Left forelimb (tissue), 1 donor: ENCODE data around the gene MYH15.

Source experiments
- DNase-seq: peaks from one replicate; pipeline ENCODE4 v3.0.0-alpha.2; 2018; ENCODE audit warnings: low spot score

MYH15 gene

DNA sequence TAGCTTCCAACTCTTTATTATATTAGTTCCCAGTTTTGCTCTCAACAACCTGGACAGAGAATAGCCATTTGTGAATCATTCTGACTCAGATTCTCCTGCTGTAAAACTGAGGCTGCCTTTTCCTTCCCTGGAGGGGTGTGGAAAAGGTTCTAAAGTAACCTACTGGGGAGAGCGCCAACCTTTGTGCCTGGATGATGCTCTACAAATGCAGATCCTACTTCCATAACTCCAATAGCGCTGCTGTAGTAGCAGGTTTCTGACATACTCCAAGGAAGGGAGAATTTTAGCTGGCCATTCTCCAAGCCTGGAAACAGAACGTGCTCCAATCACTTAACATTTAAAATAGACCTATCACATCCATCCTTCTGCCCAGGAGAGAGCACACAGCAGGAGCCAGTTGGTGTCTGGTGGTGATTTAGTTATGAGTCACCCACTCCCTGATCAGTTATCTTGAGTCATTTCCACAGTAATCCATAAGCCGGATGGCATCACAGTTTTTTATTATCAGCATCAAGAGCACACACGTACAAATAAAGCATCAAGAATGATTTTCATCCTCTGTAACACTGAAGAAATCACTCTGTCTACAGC lies 38.3 kb downstream of the MYH15 start:
- no peak for DNase-seq

DNA sequence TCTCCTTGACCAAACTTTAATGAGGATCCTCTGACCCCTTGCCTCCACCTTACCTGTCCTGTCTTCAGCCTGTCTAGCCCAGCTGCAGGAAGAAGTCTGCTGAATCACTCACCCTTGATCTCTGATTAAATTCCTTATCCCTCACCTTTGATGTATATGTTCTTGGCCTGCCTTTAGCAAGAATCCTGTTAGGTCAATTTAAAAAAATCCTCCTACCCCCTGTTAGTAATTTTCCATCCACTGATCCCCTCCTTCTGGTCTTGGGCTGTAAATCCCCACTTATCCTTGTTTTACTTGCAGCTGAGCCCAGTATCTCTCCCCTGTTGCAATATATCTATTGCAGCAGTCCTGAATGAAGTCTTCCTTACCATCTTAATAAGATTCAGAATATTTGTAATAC lies 39.0 kb downstream of the MYH15 start:
- DNase-seq, result no peak

DNA sequence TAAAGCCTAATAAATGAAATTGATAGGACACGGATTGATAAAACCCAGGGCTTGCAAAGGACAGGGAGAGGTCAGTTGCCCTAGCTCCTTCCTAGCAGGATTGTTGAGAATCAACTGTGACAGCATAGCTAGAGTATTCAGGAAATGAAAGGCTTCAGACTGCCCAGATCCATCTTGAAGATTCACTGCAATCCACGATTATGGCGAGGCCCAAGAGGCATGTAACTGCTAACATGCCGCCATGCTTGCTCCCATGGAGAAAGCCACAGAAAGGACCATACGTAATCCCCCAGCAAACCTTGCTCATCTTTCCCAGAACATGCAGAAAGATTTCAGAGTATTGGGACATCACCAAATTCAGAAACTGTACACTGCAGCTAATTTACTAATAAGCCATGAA lies 41.3 kb downstream of the MYH15 start:
- no peak for DNase-seq

DNA sequence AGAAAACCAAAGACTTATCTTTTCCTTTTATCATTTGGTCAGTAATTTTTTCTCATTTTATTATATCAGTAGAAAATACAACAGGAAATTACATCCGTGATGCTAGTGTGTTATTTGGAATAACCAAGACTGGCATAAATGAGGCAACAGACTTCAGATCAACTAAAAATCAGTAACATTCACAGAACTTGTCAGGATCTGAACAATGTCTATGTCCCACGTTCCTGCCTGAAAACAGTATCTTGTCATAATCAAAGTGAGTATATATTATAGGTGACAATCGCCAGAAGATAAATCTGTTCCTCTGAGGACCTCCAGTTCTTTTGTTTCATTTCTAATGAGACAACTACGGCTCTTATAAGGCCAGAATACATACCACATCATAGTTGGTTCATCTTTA lies 41.8 kb downstream of the MYH15 start:
- DNase-seq, result no peak

- no peak for DNase-seq
Measured at GRCh38 chr3:108462899-108463298, 47.5 kb downstream of the MYH15 start.

DNA sequence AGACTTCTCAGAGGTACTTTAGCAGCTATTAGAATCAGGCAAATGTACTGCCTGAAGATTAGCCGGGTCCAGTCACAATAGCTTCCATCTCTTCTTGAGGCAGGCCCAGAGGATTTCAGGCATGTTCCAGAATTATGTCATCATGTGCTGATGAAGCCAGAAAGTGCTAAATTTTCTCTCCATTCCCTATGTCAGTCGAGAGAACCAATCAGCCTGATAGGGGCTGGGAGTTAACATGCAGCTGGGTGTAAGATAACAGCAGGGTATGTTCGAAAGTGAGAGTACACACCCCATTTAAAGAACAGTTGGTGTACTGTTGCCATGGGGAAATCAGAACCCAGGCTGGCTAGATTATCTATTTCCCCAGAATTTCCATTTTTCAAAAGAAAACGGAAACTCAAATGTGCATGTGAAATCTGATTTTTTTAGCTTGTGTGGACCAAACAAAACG lies 48.7 kb downstream of the MYH15 start:
- no peak for DNase-seq

DNA sequence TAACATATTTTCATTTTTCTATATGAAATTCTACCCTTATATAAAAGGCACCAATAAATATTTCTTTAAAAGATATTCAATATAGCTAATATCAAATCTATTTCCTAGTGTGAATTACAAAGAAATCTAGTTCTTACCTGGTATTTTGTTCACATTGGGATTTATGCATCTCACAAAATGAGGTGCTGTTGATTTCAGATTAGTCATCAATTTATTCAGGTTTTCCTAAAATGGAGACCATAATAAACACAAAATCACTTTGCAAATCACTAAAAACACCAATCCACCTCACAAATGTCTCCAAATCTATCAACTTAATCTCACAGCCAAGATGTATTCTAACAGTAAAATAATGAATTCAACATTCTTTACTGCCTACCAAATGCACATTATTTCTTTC lies 51.2 kb downstream of the MYH15 start:
- DNase-seq, result no peak

DNA sequence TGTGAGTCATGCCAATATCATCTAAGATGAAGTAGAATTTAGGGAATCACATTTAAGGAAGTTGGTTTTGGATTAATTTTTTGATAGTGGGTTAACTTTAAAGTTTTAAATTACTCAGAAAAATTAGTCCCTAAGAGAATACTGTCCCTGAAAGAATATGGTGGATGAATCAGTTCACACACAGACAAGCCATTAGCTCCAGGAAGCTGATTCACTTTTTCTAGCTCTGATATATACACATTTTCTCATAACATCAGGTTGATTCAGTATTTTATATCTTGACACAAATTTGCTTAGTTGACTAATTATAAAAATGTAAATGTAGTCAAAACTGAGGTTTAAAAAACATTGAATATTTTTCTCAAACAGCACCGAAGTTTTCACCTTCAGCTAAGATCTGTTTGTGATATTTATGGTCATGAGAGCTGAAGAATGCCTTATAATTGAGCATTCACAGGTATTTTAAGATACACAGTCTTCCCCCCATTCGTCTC lies 55.1 kb downstream of the MYH15 start:
- DNase-seq, result no peak

DNA sequence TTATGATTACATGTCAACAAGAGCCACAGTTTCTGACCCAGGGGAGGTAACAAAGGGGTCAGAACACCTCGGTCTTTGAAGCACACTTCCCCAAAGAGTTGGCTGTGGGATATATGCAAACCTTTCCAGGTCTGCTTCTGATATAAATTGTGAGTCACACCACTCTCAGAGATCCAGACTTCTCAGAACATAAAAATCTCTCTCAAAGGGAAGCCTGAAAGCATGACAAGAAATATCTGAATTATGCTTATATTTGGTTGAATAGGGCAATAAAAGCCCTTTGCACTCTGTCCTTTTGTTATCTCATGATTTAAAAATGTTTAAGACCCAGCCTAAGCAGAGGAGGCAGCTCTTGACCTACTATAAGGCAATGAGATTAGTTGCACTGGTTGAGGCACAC lies 56.8 kb downstream of the MYH15 start:
- no peak for DNase-seq

- no peak for DNase-seq
Measured at GRCh38 chr3:108450444-108450843, 60.0 kb downstream of the MYH15 start.

GRCh38 chr3:108448593-108448992 lies 61.8 kb downstream of the MYH15 start:
- DNase-seq, result no peak

GRCh38 chr3:108447096-108447847 lies 63.1 kb downstream of the MYH15 start:
- no peak for DNase-seq

DNA sequence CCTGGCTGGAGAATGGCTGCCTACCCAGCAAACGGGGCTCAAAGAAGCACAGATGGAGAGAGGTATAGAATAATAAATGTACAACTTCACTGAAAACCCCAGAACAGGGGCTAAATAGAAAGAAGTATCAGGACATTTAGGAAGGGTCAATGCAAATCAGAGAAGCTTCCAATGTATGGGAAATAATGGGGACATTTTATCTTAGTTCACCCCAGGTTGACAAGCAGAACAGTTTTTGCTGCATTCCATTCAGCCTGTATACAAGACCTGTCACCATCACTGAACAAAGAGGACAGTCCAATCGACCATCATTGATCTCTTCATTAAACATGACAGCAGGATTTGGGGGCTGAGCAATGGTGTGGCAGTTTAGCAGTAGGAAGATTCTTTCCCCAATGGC lies 68.1 kb downstream of the MYH15 start:
- DNase-seq, result no peak

- no peak for DNase-seq
Measured at GRCh38 chr3:108441518-108441917, 68.9 kb downstream of the MYH15 start.

- no peak for DNase-seq
Measured at GRCh38 chr3:108441071-108441507, 69.3 kb downstream of the MYH15 start.

DNA sequence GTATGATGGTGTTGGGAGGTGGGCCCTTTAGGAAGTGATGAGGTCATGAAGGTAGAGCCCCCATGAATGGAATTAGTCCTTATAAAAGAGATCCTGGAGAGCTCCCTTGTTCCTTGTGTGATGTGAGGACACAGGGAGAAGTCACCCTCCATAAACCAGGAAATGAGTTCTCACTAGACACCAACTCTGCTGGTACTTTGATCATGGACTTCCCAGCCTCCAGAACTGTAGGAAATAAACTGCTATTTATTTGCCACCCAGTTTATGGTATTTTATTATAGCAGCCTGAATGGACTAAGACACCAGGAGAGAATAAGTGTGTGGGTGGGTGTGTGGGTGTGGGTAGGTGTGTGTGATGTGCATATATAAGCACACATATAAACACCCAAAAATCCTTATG lies 71.9 kb downstream of the MYH15 start:
- no peak for DNase-seq

- no peak for DNase-seq
Measured at GRCh38 chr3:108437439-108437838, 73.0 kb downstream of the MYH15 start.

DNA sequence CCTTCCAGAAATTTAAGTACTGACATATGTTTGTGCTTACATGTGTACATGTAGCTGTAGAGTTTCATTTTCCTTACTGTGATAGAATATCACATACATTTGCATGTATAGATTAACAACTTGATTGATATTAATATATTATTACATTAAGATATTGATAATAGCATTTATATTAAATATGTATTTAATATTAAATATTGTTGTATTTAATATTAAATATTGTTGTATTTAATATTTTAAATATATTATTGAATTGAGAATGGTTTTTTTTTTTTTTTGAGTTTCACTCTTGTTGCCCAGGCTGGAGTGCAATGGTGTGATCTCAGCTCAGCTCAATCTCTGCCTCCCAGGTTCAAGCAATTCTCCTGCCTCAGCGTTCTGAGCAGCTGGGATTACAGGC lies 76.5 kb downstream of the MYH15 start:
- no peak for DNase-seq

DNA sequence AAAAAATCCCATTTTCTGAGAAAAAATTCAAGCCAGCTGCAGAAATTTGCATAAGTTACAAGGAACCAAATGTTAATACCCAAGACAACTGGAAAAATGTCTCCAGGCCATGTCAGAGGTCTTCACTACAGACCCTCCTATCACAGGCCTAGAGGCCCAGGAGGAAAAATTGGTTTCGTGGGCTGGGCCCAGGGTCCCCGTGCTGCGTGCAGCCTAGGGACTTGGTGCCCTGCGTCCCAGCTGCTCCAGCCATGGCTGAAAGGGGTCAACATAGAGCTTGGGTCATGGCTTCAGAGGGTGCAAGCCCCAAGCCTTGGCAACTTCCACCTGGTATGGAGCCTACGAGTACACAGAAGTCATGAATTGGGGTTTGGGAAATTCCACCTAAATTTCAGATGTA lies 78.0 kb downstream of the MYH15 start:
- no peak for DNase-seq

DNA sequence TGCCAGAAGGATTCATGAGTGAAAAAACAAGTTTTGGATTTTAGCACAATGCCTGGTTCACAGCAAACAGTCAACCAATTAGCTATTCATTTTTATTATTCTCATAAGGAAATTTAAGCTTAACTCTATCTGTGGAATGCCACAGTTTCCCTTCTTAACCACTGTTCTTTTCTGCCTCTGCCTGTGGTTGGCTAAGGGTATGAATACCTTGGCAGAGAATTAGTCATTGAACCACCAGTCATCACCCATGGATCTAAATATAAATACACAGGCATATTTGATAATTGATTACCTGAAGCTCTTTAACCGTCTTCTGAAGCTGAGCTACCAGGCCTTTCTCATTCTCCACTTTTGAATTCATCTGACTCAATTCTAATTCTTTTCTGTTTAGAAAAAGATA lies 79.9 kb downstream of the MYH15 start:
- no peak for DNase-seq

- DNase-seq, result no peak
Measured at GRCh38 chr3:108428586-108428985, 81.8 kb downstream of the MYH15 start.

- DNase-seq, result no peak
Measured at GRCh38 chr3:108420926-108421325, 89.5 kb downstream of the MYH15 start.

- DNase-seq, result no peak
Measured at GRCh38 chr3:108416111-108416869, 94.1 kb downstream of the MYH15 start.
